Hematopoietic multipotent progenitor cell treated with erythropoietin and hydrocortisone succinate and interleukin-3 and kit ligand, for 17 days (in vitro differentiated cells): ENCODE measurements around the gene USF3.
"Not testable (repeated sequence)": the region's sequence is repeated elsewhere in the genome, so short reads cannot be mapped to it uniquely, and the experiment has no call there.

Source experiments
- DNase-seq: peaks from one replicate; pipeline ENCODE4 v3.0.0-alpha.2; 2015; ENCODE audit warnings: low spot score

Gene USF3

GRCh38 chr3:113649174-113649845 lies 47.1 kb downstream of the USF3 start:
- DNase-seq, result no peak

GRCh38 chr3:113648524-113648923 lies 47.9 kb downstream of the USF3 start:
- DNase-seq, result no peak

- no peak for DNase-seq
Measured at GRCh38 chr3:113643583-113643982, 52.9 kb downstream of the USF3 start.

GRCh38 chr3:113638910-113639309 lies 57.5 kb downstream of the USF3 start:
- DNase-seq, result no peak

DNA sequence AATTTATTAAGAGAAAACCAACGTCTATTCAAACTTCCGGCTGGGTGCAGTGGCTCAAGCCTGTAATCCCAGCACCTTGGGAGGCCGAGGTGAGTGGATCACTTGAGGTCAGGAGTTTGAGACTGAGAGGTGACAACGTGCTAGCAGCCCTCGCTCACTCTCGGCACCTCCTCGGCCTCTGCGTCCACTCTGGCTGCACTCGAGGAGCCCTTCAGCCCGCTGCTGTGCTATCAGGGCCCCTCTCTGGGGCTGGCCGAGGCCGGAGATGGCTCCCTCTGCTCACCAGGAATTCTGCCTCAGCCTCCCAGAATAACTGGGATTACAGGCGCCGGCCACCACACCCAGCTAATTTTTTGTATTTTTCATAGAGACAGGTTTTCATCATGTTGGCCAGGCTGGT lies 58.7 kb downstream of the USF3 start:
- DNase-seq, result no peak

DNA sequence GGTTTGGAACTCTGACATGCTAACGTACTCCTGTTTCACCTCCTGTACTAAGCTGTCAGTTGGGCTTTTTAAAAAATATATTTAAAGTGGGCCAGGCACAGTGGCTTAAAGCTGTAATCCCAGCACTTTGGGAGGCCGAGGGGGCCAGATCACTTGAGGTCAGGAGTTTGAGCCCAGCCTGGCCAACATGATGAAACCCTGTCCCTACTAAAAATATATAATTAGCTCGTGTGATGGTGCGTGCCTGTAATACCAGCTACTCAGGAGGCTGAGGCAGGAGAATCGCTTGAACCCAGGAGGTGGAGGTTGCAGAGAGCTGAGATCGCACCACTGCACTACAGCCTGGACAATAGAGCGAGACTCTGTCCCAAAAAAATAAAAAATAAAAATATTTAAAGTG lies 60.4 kb downstream of the USF3 start:
- DNase-seq, result not testable (repeated sequence)

DNA sequence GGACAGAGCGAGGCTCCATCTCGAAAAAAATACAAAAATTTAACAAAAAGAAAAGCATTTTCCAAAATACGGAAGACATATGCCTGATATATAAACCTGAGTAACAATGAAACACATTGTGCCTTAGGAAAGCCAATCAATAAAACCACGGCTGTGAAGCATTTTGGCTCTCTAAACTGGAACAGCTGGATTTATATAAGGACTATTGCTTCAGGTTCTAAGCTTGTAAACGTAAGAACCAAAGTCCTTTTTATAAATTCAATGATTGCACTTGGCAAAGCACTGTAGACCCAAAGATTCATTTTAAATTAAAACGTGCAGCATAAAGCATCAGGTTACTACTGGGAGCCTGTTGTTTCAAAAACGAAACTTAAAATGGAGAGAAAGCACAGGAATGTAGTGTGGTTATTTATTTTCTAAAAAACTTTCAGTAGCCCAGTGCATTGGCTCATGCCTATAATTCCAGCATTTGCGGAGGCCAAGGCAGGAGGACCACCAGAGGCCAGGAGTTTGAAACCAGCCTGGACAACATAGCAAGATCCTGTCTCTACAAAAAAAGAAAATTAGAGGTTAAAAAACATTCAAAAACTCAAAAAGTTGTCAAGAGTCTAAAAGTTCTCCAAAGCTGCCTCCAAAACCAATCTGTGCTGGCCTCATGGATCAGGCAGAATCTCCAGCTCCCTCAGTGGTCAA lies 61.5 kb downstream of the USF3 start:
- no peak for DNase-seq

GRCh38 chr3:113631573-113631972 lies 64.9 kb downstream of the USF3 start:
- DNase-seq, result no peak

- DNase-seq, result no peak
Measured at GRCh38 chr3:113630956-113631542, 65.4 kb downstream of the USF3 start.

DNA sequence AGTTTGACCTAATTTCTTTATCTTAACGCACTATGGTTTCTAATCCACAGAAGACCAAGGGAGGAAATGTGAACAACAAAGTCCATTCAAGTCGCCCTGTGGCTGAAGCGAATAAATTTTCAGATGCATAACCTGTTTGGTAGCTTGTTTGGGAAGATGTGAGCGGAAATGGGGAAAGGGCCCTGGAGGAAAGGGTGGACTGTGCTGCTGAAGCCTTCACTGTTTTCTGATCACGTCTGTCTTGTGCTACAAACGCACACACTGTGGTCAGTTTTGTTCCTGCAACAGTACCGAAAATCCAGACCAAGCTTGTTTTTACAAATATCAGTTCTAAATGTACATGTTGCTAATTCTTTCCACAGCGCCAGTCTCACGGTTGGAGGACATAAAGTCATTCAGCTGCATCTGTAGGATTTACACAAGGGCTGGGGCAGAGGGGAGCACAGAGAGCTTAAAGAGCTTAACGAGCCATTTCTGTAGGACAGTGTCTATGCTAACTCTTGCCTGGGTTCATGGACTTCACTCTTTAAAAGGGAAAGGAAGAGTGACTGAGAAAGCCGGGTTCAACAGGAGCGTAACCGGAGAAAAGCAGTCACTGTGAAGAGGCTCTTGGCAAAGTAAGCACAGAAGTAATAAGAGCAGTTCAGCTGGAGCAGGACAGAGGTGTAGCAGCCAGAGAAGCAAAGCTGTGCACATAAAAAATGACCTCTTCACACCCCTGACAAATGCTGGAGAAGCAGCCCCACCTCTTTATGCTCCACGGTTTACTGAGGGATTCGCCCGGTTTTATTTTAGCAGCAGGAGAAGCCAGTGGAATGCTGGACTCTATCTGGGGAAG lies 66.6 kb downstream of the USF3 start:
- DNase-seq, result no peak

DNA sequence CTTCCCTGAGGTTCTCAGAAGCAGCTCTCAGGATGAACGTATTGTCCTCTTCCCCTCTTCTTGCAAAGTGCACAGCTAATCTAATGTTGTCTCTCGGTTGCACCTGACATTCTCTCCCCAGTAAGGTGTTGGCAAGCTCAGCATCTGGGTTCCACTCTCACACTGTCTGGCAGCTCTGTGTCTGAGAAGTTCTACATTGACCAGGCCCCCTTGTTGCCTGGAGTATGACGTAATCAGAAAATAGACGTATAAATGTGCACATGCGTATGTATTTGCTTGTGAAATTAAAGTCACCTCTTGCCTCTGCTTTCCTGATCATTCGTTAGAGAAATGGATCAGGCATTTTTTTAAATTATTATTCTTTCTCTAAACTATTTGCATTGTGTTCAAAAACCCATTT lies 67.7 kb downstream of the USF3 start:
- DNase-seq, result no peak

DNA sequence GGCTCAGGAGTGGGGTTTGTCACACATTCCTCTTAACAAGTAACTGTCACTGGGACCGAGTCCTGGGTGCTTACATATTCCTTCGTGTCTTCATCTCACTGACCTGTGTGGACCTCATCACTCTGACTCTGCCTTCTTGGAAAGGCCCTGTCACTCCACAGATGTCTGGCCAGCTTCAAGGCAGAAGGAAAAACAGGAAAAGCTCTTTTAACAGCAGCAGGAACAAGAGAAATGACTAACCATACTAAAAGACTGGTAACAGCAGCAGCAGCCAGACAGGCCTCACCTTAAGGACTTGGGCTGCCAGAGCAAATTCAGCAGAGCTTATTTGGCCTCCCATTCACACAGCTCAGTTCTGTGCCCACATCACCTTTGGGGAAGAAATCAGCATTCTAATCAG lies 68.1 kb downstream of the USF3 start:
- DNase-seq, result no peak

DNA sequence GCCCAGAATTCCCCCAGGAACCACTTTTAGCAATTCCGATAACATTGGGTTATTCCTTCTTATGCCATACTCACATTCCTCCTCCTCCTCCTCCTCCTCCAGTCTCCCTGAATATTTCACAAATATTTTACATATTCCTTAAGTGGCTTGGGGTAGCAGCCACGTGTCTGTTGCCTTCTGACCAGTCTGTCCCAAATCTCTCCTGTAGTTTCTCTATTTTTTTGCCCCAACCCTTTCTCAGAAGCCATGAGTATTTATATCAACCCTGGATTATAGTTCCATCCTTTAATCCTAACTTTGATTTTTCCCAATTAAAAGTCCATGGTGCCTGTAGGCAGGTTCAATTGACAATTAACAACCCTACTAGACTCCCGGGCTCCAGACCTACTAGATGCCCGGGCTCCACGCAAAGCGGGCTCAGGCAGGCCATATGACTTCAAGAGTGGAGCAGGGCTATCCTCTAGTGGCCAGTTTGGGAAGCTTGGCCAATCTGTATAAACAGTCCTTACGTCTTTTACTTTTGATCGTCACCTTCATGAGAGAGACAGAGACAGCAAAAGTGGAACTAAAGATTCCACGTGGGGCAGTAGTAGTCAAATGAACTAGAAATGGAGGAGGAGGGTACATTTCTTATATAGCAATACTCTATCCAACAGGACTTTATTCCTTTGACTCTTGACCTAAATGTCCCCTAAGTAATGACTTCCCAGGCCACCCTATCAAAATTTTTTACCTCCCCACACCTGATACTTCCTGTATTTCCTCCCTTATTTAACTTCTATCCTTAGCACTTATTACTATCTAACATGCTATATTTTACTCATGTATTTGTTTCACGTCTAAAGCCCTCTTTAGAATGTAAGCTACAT lies 69.7 kb downstream of the USF3 start:
- DNase-seq, result peak; percentile 31

DNA sequence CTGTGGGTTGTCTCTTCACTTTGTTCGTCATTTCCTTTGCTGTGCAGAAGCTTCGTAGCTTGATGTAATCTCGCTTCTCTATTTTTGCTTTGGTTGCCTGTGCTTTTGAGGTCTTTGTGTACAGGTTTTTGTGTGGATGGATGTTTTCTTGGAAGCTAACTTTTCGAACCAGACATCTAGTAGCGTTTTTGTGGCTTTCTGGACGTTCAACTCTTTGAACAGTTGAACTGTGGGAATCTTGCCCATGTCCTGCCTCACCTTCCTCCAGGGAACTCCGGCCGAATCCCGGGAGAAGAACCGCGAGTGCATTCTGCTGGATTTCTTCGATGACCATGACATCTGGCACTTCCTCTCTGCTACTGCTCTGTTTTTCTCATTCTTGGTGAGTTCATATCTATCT lies 70.6 kb downstream of the USF3 start:
- DNase-seq, result no peak

- DNase-seq, result no peak
Measured at GRCh38 chr3:113623811-113624210, 72.6 kb downstream of the USF3 start.

DNA sequence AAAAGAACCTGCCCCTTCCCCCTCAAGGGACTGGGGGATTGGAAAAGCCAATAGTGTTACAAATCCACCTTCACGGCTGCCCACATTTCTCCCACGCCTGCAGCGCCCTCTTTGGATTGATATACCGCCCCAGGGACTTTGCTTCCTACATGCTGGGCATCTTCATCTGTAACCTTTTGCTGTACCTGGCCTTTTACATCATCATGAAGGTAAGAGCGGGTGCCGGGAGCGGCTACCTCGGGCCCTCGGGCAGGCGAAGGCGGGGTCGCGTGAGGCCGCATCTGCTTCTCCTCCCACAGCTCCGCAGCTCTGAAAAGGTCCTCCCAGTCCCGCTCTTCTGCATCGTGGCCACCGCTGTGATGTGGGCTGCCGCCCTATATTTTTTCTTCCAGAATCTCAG lies 73.1 kb downstream of the USF3 start:
- DNase-seq, result no peak

DNA sequence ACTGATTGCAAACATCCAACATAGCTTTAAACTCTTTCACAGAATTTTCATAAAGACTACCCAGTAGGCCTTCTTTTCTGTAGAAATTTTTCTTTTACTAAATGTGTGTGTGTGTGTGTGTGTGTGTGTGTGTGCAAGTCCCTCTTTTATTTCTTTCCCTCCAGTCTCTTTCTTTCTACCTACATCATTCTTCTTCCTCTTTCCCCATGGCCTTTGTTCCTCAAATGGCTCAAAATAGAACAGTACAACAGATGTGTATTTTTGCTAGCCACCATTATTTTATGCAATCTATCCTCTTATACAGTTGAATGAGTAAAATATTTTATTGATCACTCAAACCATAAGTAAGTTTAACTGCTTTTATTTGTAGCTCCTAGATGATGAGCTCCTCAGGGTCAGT lies 76.4 kb downstream of the USF3 start:
- DNase-seq, result no peak

- no peak for DNase-seq
Measured at GRCh38 chr3:113617726-113618125, 78.7 kb downstream of the USF3 start.

DNA sequence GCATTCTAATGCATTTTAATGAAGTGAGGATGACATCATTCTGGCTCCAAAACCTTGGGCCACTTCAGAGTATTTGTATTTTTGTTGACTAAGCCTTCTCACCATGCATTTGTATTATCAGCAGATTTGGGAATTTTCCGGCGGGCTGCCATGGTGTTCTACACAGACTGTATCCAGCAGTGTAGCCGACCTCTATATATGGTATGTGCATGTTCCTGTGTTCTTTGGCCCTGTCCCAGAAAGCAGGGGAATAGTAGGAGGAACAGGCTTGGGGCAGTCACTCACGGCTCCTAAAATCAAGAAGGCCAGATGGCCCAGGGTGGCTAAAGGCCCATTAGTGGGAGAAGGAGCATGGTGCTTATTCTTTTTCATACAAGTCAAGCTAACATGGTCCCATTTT lies 80.5 kb downstream of the USF3 start:
- DNase-seq, result no peak

- no peak for DNase-seq
Measured at GRCh38 chr3:113614402-113614801, 82.0 kb downstream of the USF3 start.

- DNase-seq, result no peak
Measured at GRCh38 chr3:113607219-113607596, 89.2 kb downstream of the USF3 start.
